Glomerular endothelial cell (primary cell): Measurements from ENCODE around the gene JAKMIP1. TPM values are rescaled to one million over a fixed set of nuclear protein-coding genes. Genes with fewer than 3 reads are reported as not detected.

Experiments
- DNase-seq: peaks from one replicate; pipeline ENCODE4 v3.0.0-alpha.2; 2011; ENCODE audit warnings: low read depth, low spot score; ENCODE audit errors: extremely low read depth
- total RNA-seq: library from RNA; depleted of rRNA; stranded (reverse); fragments of >200 nt; gene quantifications from 2 replicates; pipeline ENCODE4 v1.2.3, GENCODE V29; 2015

JAKMIP1 gene
- total RNA-seq, 1 donor from 2014 or later = not detected

GRCh38 chr4:6183740-6184139 is 16.6 kb downstream of the JAKMIP1 start:
- no peak for DNase-seq

DNA sequence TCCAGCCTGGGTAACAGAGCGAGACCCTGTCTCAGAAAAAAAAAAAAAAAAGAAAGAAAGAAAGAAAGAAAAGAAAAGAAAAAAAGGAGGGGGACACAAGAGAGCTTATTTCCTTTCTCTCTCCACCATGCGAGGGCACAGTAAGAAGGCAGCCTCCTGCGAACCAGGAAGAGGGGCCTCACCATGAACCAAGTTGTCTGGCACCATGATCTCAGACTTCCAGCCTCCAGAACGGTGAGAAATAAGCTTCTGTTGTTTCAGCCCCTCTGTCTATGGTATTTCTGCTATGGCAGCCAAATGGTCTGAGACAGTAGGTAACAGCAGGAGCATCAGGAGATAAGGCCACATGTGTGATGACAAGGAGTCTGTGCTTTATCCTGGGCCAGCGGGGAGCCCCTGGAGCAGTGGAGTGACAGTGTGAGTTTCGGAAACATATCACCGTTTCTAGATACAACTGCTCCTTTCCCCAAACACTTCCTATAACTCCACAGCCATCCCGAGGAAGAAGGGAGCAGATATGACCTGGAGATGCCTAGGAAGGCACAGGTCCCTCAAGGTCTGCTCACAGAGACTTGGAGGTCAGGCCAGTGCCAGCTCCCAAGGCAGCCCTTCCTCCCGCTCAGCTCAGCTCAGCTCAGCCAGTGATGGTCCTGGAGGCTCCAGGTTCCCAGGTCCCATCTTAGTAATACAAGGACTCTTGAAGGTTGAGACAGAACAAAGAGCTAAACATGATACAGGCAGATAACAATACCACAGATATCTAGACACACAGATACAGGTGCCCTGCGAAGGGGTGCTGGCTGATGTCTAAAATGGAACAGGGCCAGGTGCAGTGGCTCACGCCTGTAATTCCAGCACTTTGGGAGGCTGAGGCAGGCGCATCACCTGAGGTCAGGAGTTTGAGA is 17.7 kb downstream of the JAKMIP1 start:
- no peak for DNase-seq

DNA sequence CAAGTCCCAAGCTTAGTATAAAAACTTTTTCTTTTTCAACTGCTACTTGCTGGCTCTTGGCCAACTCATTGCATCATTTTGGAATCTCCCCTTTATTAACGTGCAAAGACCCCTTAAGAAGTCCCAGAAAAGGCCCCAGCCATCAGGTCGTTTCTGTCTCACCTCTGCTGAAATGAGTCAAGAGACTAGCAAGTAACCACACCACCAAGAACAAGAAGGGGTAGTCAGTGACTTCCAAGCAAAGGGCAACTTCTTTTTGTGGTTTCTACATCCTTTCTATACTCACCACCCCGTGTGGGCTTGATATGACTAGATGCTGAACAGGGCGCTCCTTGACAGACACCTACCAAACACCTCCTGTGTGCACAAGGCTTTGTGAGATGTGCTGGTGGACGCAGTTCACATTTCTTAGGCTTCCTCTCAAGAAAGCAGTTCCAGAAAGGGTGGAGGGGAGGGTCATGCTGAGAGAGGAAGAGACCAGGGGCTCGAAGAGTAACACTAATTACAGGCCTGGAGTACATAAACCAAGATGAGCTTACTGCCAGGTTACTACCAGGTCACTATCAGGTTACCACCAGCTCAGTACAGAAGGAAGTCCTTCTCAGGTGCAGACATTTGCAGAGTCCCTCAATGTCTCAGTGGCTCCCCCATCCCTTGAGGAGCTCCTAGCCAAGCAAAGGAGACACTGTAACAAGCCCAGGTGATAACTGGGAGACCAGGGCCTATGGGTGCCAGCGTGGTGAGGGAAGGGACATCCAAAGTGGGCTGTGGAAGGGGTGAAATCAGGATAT is 19.3 kb downstream of the JAKMIP1 start:
- DNase-seq = no peak

DNA sequence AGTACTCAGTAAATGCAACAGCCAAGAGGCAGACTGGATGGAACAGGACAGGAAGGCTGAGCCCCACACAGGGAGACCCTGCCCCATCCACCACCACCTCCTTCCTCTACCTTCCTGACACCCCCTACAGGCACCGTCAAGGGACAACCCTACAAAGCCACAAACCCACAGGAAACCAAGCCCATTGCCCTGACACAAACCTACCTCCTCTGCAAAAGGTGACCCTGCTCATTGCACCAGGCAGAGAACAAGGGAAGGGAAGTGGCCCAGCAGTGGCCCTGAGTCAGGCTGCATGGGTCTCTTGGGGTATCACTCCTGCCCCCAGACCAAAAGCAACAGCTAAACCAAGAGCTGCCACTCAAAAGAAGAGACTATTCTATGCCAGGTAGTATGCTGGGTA is 21.0 kb downstream of the JAKMIP1 start:
- DNase-seq = no peak

DNA sequence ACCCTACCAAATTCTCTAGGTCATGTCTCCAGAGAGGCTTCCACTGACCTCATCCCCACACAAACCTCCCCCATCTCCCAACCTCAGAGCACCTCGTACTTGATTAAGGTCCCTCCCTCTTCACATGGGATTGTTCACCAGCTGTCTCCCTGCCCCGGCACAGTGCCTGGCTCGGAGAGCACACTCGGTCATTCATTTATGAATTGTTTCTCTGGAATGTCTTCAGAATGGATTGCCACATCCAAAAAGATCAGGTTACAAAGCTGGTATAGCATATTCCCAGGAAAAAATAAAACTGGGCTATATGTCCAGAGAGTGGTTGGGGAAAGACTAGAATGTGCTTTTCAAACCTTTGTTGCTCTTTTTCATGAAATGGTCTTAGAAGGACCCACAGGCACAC is 21.6 kb downstream of the JAKMIP1 start:
- no peak for DNase-seq

DNA sequence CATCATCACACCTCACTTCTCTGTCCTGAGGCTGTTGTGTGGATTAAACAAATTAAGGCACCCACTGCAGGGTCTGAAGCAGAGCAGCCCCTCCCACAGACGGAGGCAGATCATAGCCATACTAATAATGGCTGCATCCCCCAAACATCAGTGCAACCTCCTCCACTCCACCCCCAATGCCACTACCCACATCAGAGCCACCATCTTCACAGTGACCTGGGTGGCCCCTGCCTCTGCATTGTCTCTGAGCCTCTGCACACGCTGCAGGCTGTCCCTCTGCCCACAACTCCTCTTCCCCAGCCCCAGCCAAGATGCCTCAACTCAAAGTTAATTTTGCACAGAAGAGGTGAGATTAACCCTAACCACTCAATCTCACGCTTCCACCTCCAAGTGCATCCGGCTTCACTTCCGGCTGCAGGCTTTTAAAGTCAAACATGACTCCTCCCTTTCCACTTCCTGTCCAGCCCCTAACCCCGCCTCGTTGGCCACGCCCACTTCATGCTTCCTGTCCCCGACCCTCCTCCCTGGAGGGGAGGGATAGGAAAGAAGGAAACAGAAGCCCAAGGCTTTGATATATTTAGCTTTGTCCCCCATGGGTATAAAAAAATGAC is 22.7 kb downstream of the JAKMIP1 start:
- DNase-seq = no peak

DNA sequence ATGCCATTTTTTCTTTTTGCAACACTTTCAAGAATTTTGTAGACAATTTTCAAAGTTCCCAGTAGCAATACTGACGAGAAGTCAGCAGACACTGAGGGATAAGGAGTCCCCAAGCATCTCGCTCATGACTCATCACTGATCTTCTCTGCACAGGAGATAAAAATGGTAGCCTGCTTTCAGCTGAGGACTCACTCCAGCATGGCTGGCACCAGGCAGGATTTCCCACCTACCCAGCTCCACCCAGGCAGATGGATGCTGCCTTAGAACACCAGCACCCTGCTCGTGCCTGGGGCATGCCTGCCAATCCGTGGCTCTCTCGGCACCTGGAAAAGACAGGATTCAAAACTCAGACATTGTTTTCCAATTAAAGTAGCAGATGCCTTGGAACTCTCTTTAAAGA is 24.9 kb downstream of the JAKMIP1 start:
- DNase-seq = no peak

DNA sequence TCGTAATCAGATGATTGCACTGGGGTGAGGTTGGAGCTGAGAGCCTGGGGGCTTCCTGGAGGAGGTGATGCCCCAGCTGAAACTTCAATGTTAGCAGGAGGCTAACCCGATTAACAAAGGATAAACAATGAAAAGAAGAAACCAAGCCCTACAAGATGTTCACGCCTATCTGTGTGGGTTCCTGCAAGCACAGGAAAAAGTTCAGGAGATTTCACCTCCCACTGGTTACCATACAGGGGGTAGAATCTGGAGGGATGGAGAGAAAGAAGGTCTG is 27.5 kb downstream of the JAKMIP1 start:
- DNase-seq = no peak

- no peak for DNase-seq
Measured at GRCh38 chr4:6172093-6172926, 28.0 kb downstream of the JAKMIP1 start.

DNA sequence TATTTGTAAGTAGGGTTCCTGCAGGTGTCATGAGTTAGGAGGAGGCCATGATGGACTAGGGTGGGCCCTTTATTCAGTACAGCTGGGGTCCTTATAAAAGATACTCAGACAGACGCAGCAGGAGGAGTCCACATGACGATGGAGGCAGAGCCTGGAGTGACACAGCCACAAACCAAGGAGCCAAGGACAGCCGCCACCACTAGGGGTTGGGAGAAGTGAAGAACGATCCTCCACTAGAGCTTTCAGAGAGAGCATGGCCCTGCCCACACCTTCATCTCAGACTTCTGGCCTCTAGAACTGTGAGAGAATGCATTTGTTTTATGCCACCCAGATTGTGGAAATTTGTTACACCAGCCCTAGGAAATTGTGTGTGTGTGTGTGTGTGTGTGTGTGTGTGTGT is 31.1 kb downstream of the JAKMIP1 start:
- DNase-seq = no peak

GRCh38 chr4:6165766-6166165 is 34.6 kb downstream of the JAKMIP1 start:
- no peak for DNase-seq

- no peak for DNase-seq
Measured at GRCh38 chr4:6162885-6163284, 37.5 kb downstream of the JAKMIP1 start.

GRCh38 chr4:6161921-6162464 is 38.4 kb downstream of the JAKMIP1 start:
- DNase-seq = no peak

DNA sequence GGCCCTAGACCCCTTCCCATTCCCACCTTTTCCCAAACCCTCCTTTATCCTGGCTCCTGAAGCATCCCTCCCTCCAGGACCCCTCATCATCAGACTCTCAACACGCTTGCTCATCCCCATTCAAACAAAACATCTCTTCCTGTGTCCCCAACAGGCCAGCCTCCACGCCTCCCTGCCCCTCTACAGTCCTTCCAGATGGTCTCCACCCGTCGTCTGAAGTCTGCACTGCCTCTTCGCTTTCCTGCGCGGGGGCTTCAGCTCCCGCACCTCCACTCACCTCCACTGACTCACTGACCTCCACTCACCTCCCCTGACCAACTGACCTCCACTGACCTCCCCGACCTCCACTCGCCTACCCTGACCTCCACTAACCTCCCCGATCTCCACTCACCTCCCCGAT is 39.8 kb downstream of the JAKMIP1 start:
- DNase-seq = no peak

- DNase-seq = no peak
Measured at GRCh38 chr4:6157926-6158325, 42.4 kb downstream of the JAKMIP1 start.

GRCh38 chr4:6155996-6156750 is 44.2 kb downstream of the JAKMIP1 start:
- no peak for DNase-seq

GRCh38 chr4:6154875-6155274 is 45.5 kb downstream of the JAKMIP1 start:
- no peak for DNase-seq

DNA sequence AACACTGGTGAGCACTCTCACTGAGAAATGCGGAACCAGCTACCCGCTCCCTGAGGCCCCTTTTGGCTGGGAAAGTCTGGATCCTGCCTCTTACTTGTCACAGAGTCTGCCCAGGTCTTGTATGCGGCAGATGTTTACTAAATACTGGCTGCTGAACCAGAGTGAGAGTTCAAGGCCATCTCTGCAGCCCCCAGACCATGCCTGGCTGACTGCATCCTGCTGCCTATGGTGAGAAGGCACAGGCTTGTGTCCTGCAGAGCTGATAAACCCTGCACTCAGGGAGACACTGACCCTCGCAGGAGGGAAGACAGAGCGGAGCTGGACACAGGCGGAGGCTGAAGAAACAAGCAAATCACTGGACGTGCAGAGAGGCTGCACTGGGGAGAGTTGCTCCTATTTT is 46.5 kb downstream of the JAKMIP1 start:
- DNase-seq = no peak

DNA sequence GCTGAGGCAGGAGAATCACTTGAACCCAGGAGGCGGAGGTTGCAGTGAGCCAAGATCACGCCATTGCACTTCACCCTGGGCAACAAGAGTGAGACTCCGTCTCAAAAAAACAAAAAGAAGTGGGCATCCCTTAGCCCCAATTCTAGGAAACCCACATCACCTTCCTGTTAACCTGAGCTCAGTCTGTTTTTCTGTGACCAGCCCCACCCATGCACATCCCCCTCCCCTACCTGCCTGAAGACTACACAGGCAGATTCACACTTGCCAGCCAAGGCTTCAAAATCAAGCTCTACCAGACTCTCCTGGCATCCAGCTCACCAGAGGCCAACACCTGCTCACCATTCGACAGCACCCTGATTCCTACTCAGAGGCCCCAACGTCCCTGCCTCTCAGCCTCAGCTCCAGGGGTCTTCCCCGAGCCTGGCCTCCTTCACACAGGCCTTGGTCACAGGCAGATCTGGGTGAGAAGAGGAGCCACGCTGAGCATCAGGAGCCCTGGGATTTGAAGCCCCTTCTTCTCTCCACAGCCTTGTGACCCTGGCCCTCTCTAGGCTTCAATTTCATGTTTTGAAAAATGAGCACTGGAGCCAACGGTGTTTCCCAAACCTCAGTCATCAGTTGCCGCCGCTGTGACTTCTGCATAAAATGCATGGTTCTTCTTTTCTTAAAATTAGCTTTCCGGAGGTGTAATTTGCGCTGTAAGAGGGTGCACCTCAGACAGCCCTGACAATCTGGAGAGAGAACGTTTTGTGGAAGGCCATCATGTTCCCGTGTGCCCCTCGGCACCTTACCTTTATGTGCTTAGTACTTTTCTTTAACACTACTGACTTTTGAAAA is 47.3 kb downstream of the JAKMIP1 start:
- DNase-seq = no peak
